Measurements from ENCODE around the gene AUTS2. TPM values are rescaled to one million over a fixed set of nuclear protein-coding genes. Genes with fewer than 3 reads are reported as not detected.
"Not testable (repeated sequence)": the region's sequence is repeated elsewhere in the genome, so short reads cannot be mapped to it uniquely, and the experiment has no call there.

The AUTS2 gene
- total RNA-seq, 1 experiment from 2014 or later: 2.2 TPM

DNA sequence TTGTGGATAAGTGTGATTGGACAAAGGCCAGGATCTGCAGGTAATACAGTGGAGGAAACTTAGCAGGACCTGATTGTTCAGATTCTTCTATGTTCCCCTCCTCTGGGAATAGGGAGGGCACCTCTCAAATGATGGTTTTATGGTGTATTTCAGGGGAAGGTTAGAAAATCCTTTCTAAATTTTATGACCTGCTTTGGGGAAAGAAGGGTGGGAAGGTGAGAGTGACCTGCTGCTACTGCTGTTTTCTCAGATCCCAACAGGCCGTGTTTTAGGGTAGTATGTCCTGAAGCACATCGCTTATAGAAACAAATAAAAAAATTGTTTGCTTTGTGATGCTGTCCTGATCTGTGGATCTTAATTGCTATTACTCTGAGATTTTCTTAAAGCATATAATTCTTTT lies 1129.6 kb downstream of the AUTS2 start:
- H3K36me3 ChIP-seq: no peaks in the 10 kb centered on the region; the same call in none of the 2 replicates
- DNase-seq: no peak
- H3K9me3 ChIP-seq: no peaks in the 10 kb centered on the region
- no peak overlapping the region for H3K4me3 ChIP-seq
- H3K27me3 ChIP-seq: no peaks in the 10 kb centered on the region

DNA sequence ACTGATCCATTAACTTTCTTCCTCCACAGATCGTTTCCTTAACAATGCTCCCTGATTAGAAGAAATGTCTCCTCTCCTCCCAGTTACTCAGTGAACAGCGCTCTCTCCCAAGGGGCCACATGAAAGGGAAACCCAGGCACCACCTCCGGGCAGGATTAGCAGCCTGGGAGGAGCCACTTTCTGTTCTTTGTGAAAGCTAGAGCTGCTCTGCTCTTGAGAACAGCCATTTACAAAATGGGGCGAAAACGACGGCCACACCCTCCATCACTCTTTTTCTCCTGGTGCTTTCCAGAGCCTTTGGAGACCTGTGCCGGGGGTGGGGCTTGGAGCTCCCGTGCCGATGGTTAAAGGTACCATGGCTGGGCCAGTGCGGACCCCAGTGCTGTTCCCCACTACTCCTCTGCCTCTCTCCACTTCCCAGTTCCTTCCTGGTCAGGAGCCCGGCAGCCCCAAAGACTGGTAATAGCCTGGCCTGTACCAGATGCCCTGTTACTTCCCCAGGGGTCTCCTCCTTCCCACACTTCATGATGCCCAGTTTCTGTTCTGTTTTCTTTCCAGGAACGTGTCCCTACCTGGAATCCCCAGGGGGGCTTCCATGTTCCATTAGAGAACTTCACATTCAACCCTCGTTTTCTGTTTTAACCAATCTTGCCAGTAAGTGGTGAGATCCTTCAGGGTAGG lies 1130.7 kb downstream of the AUTS2 start:
- H3K9me3 ChIP-seq: no peaks in the 10 kb centered on the region
- no peak overlapping the region for H3K4me3 ChIP-seq
- no peaks in the 10 kb centered on the region; the same call in 1 of the 2 replicates for H3K36me3 ChIP-seq
- no peak for DNase-seq
- no peaks in the 10 kb centered on the region for H3K27me3 ChIP-seq

GRCh38 chr7:70729553-70730157 lies 1131.4 kb downstream of the AUTS2 start:
- H3K27me3 ChIP-seq, H3K36me3 ChIP-seq, DNase-seq, H3K9me3 ChIP-seq, H3K4me3 ChIP-seq: not testable (repeated sequence)

- H3K9me3 ChIP-seq: no peaks in the 10 kb centered on the region
Observed at GRCh38 chr7:70730451-70731110, 1132.3 kb downstream of the AUTS2 start.

DNA sequence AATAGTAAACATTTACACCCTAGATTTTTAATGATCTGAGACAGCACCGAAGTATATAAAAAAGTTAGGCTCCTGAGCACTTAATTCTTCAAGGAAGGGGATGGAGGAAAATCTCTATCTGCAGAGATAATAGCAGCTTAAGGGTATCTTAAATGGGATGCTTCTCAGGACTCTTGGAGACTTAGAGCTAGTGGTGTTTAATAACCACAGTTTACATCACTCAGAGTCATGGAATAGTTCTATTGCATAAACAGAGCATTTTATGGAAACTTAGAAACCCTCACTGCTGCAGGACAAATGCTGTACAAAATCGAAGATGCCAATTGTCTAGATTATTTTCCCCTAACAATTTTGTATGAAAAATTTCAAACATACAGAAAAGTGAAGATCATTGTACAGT lies 1134.8 kb downstream of the AUTS2 start:
- no peaks in the 10 kb centered on the region for H3K9me3 ChIP-seq
- H3K27me3 ChIP-seq: no peaks in the 10 kb centered on the region
- no peak for DNase-seq
- H3K4me3 ChIP-seq: no peak overlapping the region
- no peaks in the 10 kb centered on the region for H3K36me3 ChIP-seq

More at GRCh38 chr7:70730451-70731110, 1132.3 kb downstream of the AUTS2 start:
- no peak for DNase-seq
- Histone ChIP-seq H3K4me3 (no peak overlapping the region), H3K27me3 (no peaks in the 10 kb centered on the region), H3K36me3 (no peaks in the 10 kb centered on the region)

- H3K4me3 ChIP-seq: no peak overlapping the region
- no peaks in the 10 kb centered on the region for H3K9me3 ChIP-seq
- no peaks in the 10 kb centered on the region for H3K36me3 ChIP-seq
- no peak for DNase-seq
- H3K27me3 ChIP-seq: no peaks in the 10 kb centered on the region
Observed at GRCh38 chr7:70734411-70734810, 1136.1 kb downstream of the AUTS2 start.

- Histone ChIP-seq H3K27me3 (no peaks in the 10 kb centered on the region), H3K9me3 (no peaks in the 10 kb centered on the region), H3K36me3 (no peaks in the 10 kb centered on the region), H3K4me3 (no peak overlapping the region)
- DNase-seq: no peak
Observed at GRCh38 chr7:70735313-70735712, 1137.0 kb downstream of the AUTS2 start.

DNA sequence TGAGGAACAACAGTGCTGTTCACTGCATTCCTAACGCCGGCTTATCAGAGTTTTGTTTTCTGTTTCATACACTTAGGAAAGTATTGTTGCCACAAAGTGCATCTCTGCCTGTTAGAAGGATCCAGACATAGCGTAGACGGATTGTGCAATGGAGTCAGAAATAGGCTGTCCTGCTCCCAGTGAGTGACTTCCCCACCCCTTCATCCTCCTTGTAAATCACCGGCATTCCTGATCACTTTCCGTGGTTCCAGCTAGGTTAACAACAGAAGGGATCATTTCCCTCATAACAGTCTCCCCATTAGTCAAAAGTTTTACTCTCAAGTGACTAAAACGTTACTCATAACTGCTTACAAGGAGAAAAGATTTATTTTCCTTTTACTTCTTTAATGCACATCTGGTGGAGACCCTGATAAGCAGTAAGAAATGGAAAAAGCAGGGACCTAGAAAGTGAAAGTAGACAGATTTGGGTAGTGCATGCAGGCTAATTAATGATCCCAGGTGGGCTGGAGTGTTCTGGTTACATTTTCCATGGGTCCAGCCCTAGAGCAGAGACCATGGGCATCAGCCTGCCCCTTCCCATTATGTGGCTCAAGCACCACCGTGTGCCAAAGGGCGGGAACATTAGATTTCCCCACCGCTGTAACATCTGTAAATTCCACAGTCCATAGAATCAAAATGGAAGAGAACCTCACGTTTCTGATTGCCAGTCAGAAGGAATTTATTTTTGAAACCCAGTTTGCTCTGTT lies 1138.6 kb downstream of the AUTS2 start:
- H3K9me3 ChIP-seq: no peaks in the 10 kb centered on the region
- peak; percentile 49 for DNase-seq
- peak overlapping the region; percentile 39 for H3K4me3 ChIP-seq
- H3K27me3 ChIP-seq: no peaks in the 10 kb centered on the region
- H3K36me3 ChIP-seq: no peaks in the 10 kb centered on the region

DNA sequence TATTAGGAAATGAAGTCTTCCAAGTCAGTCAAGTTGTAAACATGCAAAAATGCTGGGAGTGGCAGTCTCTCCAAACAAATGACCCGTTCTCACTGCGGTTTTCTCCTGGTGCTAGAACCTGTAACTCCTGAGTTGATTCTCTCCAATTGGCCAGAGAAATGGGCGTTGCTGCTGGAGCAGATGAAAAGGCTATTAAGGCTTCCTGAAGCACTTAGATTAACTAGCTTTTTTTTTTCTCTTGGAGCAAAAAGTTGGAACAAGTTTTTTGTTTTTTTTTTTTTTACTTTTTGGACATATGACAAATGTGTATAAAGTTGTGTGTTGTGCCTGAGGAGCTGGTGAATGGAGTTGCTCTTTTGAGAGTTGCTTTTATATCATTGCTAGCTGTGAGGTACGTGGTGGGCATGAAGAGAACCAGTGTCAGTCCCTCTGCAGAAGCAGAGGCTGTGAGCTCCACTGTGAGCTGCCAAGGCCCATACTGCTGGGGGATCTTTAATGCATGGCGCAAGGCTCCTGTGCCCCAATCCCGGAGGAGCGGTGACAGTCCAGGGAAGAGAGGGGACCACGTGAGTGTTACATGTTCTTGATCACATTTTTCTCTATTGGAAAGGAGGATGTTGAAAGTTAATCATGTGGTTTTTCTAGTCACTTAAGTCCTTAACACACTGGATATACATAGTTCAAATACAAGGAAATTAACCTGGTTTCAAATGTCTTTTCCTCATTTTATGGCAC lies 1140.0 kb downstream of the AUTS2 start:
- no peak overlapping the region for H3K4me3 ChIP-seq
- no peaks in the 10 kb centered on the region for H3K27me3 ChIP-seq
- no peaks in the 10 kb centered on the region for H3K9me3 ChIP-seq
- no peaks in the 10 kb centered on the region for H3K36me3 ChIP-seq
- peak; percentile 62 for DNase-seq

DNA sequence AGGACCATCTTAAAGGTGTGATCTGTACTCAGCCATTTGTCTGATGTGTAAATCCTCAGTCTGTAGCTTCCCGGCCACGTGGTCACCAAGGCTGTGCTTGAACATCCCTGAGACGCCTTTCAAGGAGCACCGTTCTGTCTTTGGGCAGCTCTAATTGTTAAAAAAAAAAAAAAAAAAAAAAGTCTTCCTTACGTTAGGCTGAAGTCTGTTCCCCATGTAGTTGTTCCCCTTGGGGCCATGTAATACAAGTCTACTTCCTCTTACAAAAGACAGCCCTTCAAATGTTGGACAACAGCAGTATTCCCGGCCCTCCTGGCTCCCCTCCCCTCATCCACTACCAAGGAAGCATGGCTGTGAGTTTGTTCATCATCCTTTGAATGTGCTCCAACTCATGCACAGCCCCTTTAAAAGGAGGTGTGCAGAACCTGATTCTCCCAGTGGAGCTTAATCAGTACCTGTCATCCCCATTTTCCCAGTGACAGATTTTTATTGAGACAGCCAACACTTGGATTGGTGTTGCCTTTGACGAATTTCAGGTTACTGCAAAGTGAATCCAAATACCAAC lies 1141.5 kb downstream of the AUTS2 start:
- no peaks in the 10 kb centered on the region for H3K27me3 ChIP-seq
- no peak for DNase-seq
- H3K36me3 ChIP-seq: no peaks in the 10 kb centered on the region
- no peaks in the 10 kb centered on the region for H3K9me3 ChIP-seq
- no peak overlapping the region for H3K4me3 ChIP-seq

DNA sequence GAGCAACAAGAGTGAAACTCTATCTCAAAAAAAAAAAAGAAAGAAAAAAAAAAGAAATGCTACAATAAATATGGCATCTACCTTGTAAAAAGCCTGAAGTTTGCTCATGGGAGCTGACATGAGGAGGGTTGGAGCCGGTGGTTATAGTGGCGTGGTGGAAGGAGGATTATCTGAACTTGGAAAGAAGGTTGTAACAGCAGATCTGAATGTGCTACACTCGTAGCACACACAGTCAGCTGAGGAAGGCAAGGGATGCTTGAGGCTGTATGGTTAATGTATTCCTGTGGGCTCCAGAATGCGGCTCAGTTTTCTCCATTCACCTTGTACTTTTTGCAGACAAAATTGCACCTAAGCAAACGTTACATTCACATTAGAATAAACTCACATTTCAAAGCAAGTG lies 1143.4 kb downstream of the AUTS2 start:
- H3K27me3 ChIP-seq: no peaks in the 10 kb centered on the region
- no peaks in the 10 kb centered on the region for H3K36me3 ChIP-seq
- DNase-seq: no peak
- no peak overlapping the region for H3K4me3 ChIP-seq
- no peaks in the 10 kb centered on the region for H3K9me3 ChIP-seq

DNA sequence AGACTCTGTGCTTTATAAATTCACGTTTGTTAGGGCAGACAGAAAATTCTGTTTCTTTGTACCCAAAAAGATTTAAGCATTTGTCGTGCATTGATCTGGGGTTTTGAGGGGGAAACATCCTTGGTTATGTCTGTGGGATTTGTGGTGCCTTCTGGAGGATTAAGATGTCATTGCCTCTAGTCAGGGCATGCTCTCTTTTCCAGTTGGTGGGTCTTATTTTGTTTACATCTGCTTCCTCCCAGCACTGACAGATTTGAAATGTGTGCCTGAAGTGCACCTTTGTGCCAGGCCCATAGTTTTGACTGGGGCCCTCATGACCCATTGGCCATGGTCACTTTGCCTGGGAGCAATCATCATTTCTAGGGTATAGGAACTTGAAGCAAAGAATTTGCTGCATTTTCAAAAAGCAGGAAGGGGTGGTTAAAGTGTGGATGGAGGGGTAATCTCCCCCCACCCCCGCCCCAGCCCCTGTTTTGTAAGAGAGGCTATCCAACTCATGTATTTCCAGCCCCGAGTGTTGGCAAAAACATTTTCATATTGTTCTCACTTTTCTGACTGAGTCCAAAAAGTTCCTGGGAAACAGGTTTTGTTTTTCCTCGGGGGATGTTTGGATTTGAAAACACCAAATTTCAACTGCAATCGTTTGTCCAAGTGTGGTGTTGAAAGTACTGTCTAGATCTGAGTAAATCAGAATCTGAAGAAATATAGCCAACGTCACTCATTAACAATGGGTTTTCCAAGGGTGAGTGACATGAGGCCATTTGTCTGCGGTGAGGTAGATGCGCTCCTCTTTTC lies 1145.5 kb downstream of the AUTS2 start:
- no peaks in the 10 kb centered on the region for H3K27me3 ChIP-seq
- no peaks in the 10 kb centered on the region for H3K36me3 ChIP-seq
- no peak for DNase-seq
- no peaks in the 10 kb centered on the region for H3K9me3 ChIP-seq
- no peak overlapping the region for H3K4me3 ChIP-seq

GRCh38 chr7:70744492-70744891 lies 1146.2 kb downstream of the AUTS2 start:
- Histone ChIP-seq H3K9me3 (no peaks in the 10 kb centered on the region), H3K36me3 (no peaks in the 10 kb centered on the region), H3K4me3 (no peak overlapping the region), H3K27me3 (no peaks in the 10 kb centered on the region)
- DNase-seq: no peak

DNA sequence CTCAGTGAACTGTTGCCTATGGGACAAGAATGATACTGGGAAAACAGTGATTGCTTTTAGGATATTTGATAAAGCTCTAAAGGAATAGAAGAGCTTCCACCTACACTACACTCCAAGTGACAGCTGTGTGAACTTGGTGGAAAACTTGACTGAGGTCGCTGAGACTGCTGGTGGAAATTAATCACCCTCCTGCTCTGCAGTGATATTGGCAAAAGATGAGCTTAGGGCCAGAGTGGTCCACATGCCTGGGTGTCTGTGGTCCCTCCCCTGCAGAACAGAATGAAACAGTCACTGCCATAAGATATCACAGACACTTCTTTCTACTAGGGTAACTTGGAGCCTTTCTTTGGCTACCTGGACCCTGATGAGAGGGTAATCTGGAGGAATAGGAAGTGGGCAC lies 1151.6 kb downstream of the AUTS2 start:
- no peak for DNase-seq
- no peak overlapping the region for H3K4me3 ChIP-seq
- no peaks in the 10 kb centered on the region for H3K36me3 ChIP-seq
- H3K27me3 ChIP-seq: no peaks in the 10 kb centered on the region
- H3K9me3 ChIP-seq: no peaks in the 10 kb centered on the region

- Histone ChIP-seq H3K27me3 (no peaks in the 10 kb centered on the region), H3K9me3 (no peaks in the 10 kb centered on the region), H3K4me3 (no peak overlapping the region), H3K36me3 (no peaks in the 10 kb centered on the region)
- DNase-seq: no peak
Observed at GRCh38 chr7:70751895-70752294, 1153.6 kb downstream of the AUTS2 start.

DNA sequence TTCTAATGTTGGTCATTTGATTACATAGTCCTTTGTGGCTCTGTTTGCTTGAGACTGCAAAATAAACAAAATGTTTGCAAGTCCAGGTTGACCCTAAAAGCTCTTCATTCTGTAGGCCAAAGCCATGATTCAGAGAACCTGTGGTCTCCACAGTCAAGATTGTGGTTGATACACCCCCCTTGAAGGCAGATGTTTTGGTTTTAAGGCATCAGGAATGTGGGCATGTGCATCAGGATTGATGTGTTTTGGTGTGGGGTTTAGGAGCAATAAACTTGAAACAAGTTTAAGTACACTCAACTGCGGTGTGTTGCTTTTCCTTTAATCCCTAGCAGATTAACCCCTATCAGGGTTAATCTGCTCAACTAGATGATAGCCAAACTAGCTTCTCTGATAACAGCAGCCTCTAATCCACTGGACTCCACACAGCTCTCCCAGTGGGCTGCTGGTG lies 1154.5 kb downstream of the AUTS2 start:
- Histone ChIP-seq H3K27me3 (no peaks in the 10 kb centered on the region), H3K9me3 (no peaks in the 10 kb centered on the region), H3K4me3 (no peak overlapping the region), H3K36me3 (no peaks in the 10 kb centered on the region)
- DNase-seq: no peak

All from MG63 (cell line).